B cell (primary cell): Measurements from ENCODE around the gene PANK3. TPM values are rescaled to one million over a fixed set of nuclear protein-coding genes. Genes with fewer than 3 reads are reported as not detected.

Experiments
- ATAC-seq: fragments of 200-7000 bp; cut with Tn5 transposase; one replicate; pipeline ENCODE4 v1.10.0; 2021; ENCODE audit warnings: low read depth, mild to moderate bottlenecking, moderate number of reproducible peaks, moderate library complexity
- CTCF ChIA-PET: fragments of 350-600 bp; sonication (Branson Sonifier 250); formaldehyde crosslinking; loops from one replicate; lab custom pipeline; 2021; ENCODE audit warnings: antibody characterized with exemption, inconsistent platforms; lab: Charles Lee
- POLR2A ChIA-PET: fragments of 350-600 bp; sonication (Branson Sonifier 250); formaldehyde crosslinking; loops from one replicate; lab custom pipeline; 2021; ENCODE audit warnings: antibody characterized with exemption; lab: Charles Lee
- DNase-seq: peaks from one replicate; pipeline ENCODE4 v3.0.0; 2013
- H2AFZ ChIP-seq: 2 replicates; pipeline ENCODE4 v1.6.1; 2012; ENCODE audit warnings: mild to moderate bottlenecking, low read depth, low read length; ENCODE audit not compliant: insufficient read depth, poor library complexity, severe bottlenecking
- H3K27ac ChIP-seq, 2 donors: 1 replicate in 1 of 2; 2 replicates in 1 of 2; pipeline ENCODE4 v1.5.1; 2012 to 2013; ENCODE audit warnings: low read length in 2 of 2, mild to moderate bottlenecking in 2 of 2, moderate library complexity in 1 of 2
- H3K27me3 ChIP-seq, 4 experiments: fragments of 200-600 bp in 1 of 4; sonication (generic) in 1 of 4; replicated peaks in 1 of 4; 1 replicate in 2 of 4; 2 replicates in 2 of 4; pipeline versions ENCODE4 v1.6.1 to v1.7.0; 2013 to 2016; ENCODE audit warnings: low read length in 3 of 4, mild to moderate bottlenecking in 2 of 4, mixed read lengths in 1 of 4, moderate library complexity in 1 of 4; ENCODE audit not compliant: insufficient read depth in 4 of 4, control insufficient read depth in 3 of 4; ENCODE audit errors: control extremely low read depth in 1 of 4
- H3K36me3 ChIP-seq, 2 experiments: replicated peaks in 1 of 2; 1 replicate in 1 of 2; 2 replicates in 1 of 2; pipeline versions ENCODE4 v1.6.1 to v1.7.1; 2013; ENCODE audit warnings: low read length in 1 of 2; ENCODE audit not compliant: insufficient read depth in 2 of 2, control insufficient read depth in 1 of 2; ENCODE audit errors: control extremely low read depth in 1 of 2, extremely low read depth in 1 of 2
- H3K4me1 ChIP-seq, 2 donors: fragments of 200-600 bp in 1 of 2; sonication (generic) in 1 of 2; 1 replicate in 1 of 2; 2 replicates in 1 of 2; pipeline versions ENCODE4 v1.5.1 to v1.6.1; 2013 to 2017; ENCODE audit warnings: low read length in 2 of 2; ENCODE audit not compliant: control insufficient read depth in 2 of 2, insufficient read depth in 2 of 2
- H3K4me2 ChIP-seq: replicated peaks from 2 replicates; pipeline ENCODE3; 2012; ENCODE audit warnings: mild to moderate bottlenecking, low read depth, low read length; ENCODE audit not compliant: poor library complexity, severe bottlenecking
- H3K4me3 ChIP-seq, 5 experiments: fragments of 200-600 bp in 1 of 5; sonication (generic) in 1 of 5; 1 replicate in 3 of 5; 2 replicates in 2 of 5; pipeline versions ENCODE4 v1.5.1 to v1.7.0; 2011 to 2016; ENCODE audit warnings: low read length in 4 of 5, mild to moderate bottlenecking in 4 of 5, low read depth in 2 of 5, control low read depth in 1 of 5, moderate library complexity in 1 of 5; ENCODE audit not compliant: insufficient read depth in 1 of 5; ENCODE audit errors: control extremely low read depth in 1 of 5, extremely low read depth in 1 of 5
- H3K79me2 ChIP-seq: fragments of 200-600 bp; sonication (generic); one replicate; pipeline ENCODE4 v1.6.0; 2016; ENCODE audit warnings: low read length; ENCODE audit not compliant: control insufficient read depth, insufficient read depth
- H3K9ac ChIP-seq: fragments of 200-600 bp; sonication (generic); 2 replicates; pipeline ENCODE4 v1.6.1; 2017; ENCODE audit warnings: mild to moderate bottlenecking, low read length, moderate library complexity
- H3K9me3 ChIP-seq, 3 donors: one replicate each; pipeline versions ENCODE4 v1.6.1 to v1.7.1; 2013; ENCODE audit warnings: low read length in 2 of 3; ENCODE audit not compliant: control insufficient read depth in 2 of 3, insufficient read depth in 1 of 3; ENCODE audit errors: control extremely low read depth in 1 of 3
- H4K20me1 ChIP-seq: 2 replicates; pipeline ENCODE4 v1.6.0; 2012; ENCODE audit warnings: mild to moderate bottlenecking, low read length; ENCODE audit not compliant: insufficient read depth, control insufficient read depth, poor library complexity, severe bottlenecking
- H3K27ac Mint-ChIP-seq: one replicate; pipeline ENCODE4 v1.8.0; 2021; ENCODE audit warnings: mixed read lengths
- H3K27me3 Mint-ChIP-seq: one replicate; pipeline ENCODE4 v1.8.0; 2021; ENCODE audit warnings: mixed read lengths
- H3K4me1 Mint-ChIP-seq: one replicate; pipeline ENCODE4 v1.8.0; 2021; ENCODE audit warnings: mixed read lengths
- H3K4me3 Mint-ChIP-seq: one replicate; pipeline ENCODE4 v1.8.0; 2021; ENCODE audit warnings: mixed read lengths
- H3K9me3 Mint-ChIP-seq: one replicate; pipeline ENCODE4 v1.8.0; 2022; ENCODE audit warnings: mixed read lengths; ENCODE audit not compliant: insufficient read depth
- EZH2 ChIP-seq: IDR thresholded peaks from 2 replicates; pipeline ENCODE4 v1.6.1; 2012; ENCODE audit warnings: borderline replicate concordance, low read depth, mild to moderate bottlenecking, moderate library complexity, low read length; ENCODE audit not compliant: insufficient read depth, poor library complexity, severe bottlenecking
- WGBS: methylation state at CpG from one replicate; pipeline ENCODE4 v1.1.5; 2013; ENCODE audit warnings: missing lambda C conversion rate; ENCODE audit not compliant: insufficient coverage; 5-methylcytosine and 5-hydroxymethylcytosine counted together
- intact Hi-C: fragments of 100-400 bp; cut with micrococcal nuclease; formaldehyde crosslinking; loops from one replicate; pipeline ENCODE4 v1.10.0; 2022
- polyA plus RNA-seq: library from polyadenylated mRNA; depleted of rRNA; stranded (reverse); fragments of >200 nt; gene quantifications from 2 replicates; pipeline ENCODE4 v1.2.3, GENCODE V29; 2012
- total RNA-seq, 2 donors: library from RNA; stranded (reverse); fragments of 120-200 nt in 1 of 2; gene quantifications; 1 replicate in 1 of 2; 2 replicates in 1 of 2; pipeline versions ENCODE4 v1.2.3 to v1.2.4, GENCODE V29; 2013 to 2022
- TF ChIP-seq, protein P1 (sequence below): fragments of 200-600 bp; IDR thresholded peaks from one replicate; pipeline ENCODE4 v1.8.0; 2022; ENCODE audit warnings: antibody characterized with exemption, mild to moderate bottlenecking

Gene PANK3
- total and polyA plus RNA-seq, 2 donors (not counting 1 experiment from before 2014, with no cell fraction given), result 6.3 to 61.8 TPM

DNA sequence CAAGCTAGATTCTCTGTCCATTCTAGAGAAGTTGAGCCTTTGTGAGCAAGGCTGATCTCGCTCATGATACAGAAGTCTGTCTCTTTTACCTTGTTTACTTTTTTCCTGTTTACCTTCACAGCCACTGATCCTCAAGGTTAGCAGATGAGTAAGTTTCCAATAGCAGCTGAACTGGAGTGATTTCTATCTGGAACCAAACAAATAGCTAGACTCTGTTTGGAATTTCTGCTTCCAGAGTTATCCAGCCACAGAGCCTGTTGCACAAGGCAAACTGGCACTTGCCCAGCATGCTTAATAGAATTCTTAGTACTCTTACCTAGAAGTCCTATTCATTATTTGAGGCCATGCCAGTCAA, 12.8 kb upstream of the PANK3 start:
- H3K27ac Mint-ChIP-seq, result no peak overlapping the region
- no peak overlapping the region for H2AFZ ChIP-seq
- no peaks in the 10 kb centered on the region for H3K79me2 ChIP-seq
- no peak overlapping the region for H3K4me3 ChIP-seq
- H3K4me1 Mint-ChIP-seq, result no peaks in the 10 kb centered on the region
- ChIA-PET POLR2A (no interaction called here), CTCF (no interaction called here)
- ATAC-seq, result no peak
- no peaks in the 10 kb centered on the region for H3K36me3 ChIP-seq
- H3K27me3 Mint-ChIP-seq, result peaks cover 53% of the 10 kb centered on the region
- H3K27me3 ChIP-seq, result peaks cover 0 to 4% (median 0%) of the 10 kb centered on the region in 4 experiments
- H3K4me3 Mint-ChIP-seq, result no peak overlapping the region
- H3K4me1 ChIP-seq, result no peaks in the 10 kb centered on the region
- DNase-seq, result no peak
- H3K9me3 Mint-ChIP-seq, result peaks cover 4% of the 10 kb centered on the region
- intact Hi-C loops, result no loop called here
- H4K20me1 ChIP-seq, result no peaks in the 10 kb centered on the region
- no peak overlapping the region for H3K4me2 ChIP-seq
- no peaks in the 10 kb centered on the region for H3K9me3 ChIP-seq
- no peak for TF ChIP-seq EZH2
- TF ChIP-seq, protein P1, sequence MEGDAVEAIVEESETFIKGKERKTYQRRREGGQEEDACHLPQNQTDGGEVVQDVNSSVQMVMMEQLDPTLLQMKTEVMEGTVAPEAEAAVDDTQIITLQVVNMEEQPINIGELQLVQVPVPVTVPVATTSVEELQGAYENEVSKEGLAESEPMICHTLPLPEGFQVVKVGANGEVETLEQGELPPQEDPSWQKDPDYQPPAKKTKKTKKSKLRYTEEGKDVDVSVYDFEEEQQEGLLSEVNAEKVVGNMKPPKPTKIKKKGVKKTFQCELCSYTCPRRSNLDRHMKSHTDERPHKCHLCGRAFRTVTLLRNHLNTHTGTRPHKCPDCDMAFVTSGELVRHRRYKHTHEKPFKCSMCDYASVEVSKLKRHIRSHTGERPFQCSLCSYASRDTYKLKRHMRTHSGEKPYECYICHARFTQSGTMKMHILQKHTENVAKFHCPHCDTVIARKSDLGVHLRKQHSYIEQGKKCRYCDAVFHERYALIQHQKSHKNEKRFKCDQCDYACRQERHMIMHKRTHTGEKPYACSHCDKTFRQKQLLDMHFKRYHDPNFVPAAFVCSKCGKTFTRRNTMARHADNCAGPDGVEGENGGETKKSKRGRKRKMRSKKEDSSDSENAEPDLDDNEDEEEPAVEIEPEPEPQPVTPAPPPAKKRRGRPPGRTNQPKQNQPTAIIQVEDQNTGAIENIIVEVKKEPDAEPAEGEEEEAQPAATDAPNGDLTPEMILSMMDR, result no peak
- H3K9ac ChIP-seq, result no peak overlapping the region
- WGBS, result 100% methylated on average over 1 of the region's 1 CpG
- no peak overlapping the region for H3K27ac ChIP-seq

DNA sequence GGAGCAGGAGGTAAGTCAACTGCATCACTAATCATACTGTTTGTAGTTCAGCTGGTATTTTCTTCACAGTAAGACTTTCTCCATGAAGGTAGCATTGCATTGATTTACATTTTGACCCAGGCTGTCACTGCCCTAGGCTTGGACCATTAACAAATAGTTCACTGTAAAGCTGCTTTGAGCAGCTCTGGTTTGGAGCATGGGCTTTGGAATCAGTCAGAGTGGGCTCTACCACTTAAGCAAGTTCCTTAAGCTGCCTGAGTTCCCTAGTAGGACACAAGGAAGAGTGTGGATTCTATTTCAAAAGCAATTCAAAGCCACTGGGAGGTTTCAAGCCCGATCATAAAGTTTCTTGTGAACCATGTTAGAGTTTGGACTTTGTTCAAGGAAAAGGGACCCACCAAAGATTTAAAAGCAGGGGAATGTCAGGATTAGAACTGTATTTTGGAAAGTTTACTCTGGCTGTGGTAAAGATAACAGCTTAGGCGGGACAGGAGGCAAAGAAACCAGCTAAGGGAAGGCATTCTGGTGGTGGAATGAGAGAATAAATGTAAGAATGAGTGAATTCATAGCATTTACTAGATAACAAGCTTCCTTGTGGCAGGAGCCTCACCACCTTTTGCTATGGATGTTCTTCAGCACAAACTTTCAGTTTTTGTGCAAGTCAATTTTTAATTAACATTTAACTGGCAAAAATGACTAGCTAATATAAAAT, 12.3 kb upstream of the PANK3 start:
- Mint-ChIP-seq H3K9me3 (peaks cover 4% of the 10 kb centered on the region), H3K27ac (no peak overlapping the region), H3K27me3 (peaks cover 51% of the 10 kb centered on the region), H3K4me1 (no peaks in the 10 kb centered on the region), H3K4me3 (no peak overlapping the region)
- Histone ChIP-seq H3K27me3 (peaks cover 0 to 5% (median 0%) of the 10 kb centered on the region in 4 experiments), H3K4me1 (no peaks in the 10 kb centered on the region), H3K9ac (no peak overlapping the region), H4K20me1 (no peaks in the 10 kb centered on the region), H3K79me2 (no peaks in the 10 kb centered on the region), H3K4me2 (no peak overlapping the region), H3K4me3 (no peak overlapping the region), H3K36me3 (no peaks in the 10 kb centered on the region), H2AFZ (no peak overlapping the region), H3K27ac (no peak overlapping the region), H3K9me3 (no peaks in the 10 kb centered on the region)
- intact Hi-C loops, result no loop called here
- no peak for TF ChIP-seq EZH2
- CTCF ChIA-PET, result no interaction called here
- 91% methylated on average over 1 of the region's 2 CpGs for WGBS
- DNase-seq, result no peak
- ATAC-seq, result no peak
- POLR2A ChIA-PET, result no interaction called here
